K562 (cell line): Measurements from ENCODE around the gene DAPK3. TPM values are rescaled to one million over a fixed set of nuclear protein-coding genes. Genes with fewer than 3 reads are reported as not detected.

Experiments
- polyA plus RNA-seq, 8 experiments: library from polyadenylated mRNA; depleted of rRNA in 4 of 8; stranded (reverse) in 5 of 8; unstranded in 3 of 8; fragments of >200 nt; fragmentation: Nextera tagmentation in 2 of 8; fragmentation: Illumina TruSeq in 1 of 8; extraction: Ambion mirVana in 2 of 8; extraction: Trizol in 1 of 8; gene quantifications; 2 replicates each; pipeline versions ENCODE4 v1.2.1 to v1.2.3, GENCODE V29; 2011 to 2014; ENCODE audit warnings: inconsistent platforms in 1 of 8, missing spikeins in 1 of 8
- total RNA-seq, 7 experiments: library from RNA; depleted of rRNA in 6 of 7; stranded (reverse); fragments of >200 nt in 6 of 7; fragmentation: Illumina TruSeq in 2 of 7; extraction: Trizol in 2 of 7; gene quantifications; 2 replicates each; pipeline versions ENCODE4 v1.2.1 to v1.2.3, GENCODE V29; 2011 to 2021; ENCODE audit warnings: low replicate concordance in 1 of 7
- TF ChIP-seq, protein P1 (sequence below): fragments of 200-600 bp; sonication (generic); IDR thresholded peaks from one replicate; pipeline ENCODE4 v1.6.1; 2012; ENCODE audit warnings: mild to moderate bottlenecking, low read depth, low read length, inconsistent platforms

Gene DAPK3
- total and polyA plus RNA-seq, 9 of the 15 experiments (the other 6 are each of a cell fraction or from before 2014, with no cell fraction given), result 0.14 to 63.4 (median 25.0) TPM

DNA sequence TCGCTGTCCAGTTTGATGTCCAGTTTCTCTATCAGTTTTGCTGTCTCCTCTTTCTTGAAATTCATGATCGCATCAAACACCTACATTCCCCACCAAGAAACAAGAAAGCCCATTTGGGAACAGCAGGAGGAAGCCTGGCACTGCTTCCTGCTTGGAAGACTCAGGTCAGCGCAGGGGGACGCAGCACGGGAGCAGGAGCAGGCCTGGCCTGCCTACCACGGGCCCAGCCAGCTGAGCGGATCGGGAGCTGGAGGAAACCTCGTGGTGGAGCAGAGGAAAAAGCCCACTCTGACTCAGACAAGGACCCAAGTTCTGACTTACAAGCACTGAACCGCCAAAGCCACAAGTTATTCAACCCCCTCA, 10.5 kb upstream of the DAPK3 start (continued):
- TF ChIP-seq, protein P1, sequence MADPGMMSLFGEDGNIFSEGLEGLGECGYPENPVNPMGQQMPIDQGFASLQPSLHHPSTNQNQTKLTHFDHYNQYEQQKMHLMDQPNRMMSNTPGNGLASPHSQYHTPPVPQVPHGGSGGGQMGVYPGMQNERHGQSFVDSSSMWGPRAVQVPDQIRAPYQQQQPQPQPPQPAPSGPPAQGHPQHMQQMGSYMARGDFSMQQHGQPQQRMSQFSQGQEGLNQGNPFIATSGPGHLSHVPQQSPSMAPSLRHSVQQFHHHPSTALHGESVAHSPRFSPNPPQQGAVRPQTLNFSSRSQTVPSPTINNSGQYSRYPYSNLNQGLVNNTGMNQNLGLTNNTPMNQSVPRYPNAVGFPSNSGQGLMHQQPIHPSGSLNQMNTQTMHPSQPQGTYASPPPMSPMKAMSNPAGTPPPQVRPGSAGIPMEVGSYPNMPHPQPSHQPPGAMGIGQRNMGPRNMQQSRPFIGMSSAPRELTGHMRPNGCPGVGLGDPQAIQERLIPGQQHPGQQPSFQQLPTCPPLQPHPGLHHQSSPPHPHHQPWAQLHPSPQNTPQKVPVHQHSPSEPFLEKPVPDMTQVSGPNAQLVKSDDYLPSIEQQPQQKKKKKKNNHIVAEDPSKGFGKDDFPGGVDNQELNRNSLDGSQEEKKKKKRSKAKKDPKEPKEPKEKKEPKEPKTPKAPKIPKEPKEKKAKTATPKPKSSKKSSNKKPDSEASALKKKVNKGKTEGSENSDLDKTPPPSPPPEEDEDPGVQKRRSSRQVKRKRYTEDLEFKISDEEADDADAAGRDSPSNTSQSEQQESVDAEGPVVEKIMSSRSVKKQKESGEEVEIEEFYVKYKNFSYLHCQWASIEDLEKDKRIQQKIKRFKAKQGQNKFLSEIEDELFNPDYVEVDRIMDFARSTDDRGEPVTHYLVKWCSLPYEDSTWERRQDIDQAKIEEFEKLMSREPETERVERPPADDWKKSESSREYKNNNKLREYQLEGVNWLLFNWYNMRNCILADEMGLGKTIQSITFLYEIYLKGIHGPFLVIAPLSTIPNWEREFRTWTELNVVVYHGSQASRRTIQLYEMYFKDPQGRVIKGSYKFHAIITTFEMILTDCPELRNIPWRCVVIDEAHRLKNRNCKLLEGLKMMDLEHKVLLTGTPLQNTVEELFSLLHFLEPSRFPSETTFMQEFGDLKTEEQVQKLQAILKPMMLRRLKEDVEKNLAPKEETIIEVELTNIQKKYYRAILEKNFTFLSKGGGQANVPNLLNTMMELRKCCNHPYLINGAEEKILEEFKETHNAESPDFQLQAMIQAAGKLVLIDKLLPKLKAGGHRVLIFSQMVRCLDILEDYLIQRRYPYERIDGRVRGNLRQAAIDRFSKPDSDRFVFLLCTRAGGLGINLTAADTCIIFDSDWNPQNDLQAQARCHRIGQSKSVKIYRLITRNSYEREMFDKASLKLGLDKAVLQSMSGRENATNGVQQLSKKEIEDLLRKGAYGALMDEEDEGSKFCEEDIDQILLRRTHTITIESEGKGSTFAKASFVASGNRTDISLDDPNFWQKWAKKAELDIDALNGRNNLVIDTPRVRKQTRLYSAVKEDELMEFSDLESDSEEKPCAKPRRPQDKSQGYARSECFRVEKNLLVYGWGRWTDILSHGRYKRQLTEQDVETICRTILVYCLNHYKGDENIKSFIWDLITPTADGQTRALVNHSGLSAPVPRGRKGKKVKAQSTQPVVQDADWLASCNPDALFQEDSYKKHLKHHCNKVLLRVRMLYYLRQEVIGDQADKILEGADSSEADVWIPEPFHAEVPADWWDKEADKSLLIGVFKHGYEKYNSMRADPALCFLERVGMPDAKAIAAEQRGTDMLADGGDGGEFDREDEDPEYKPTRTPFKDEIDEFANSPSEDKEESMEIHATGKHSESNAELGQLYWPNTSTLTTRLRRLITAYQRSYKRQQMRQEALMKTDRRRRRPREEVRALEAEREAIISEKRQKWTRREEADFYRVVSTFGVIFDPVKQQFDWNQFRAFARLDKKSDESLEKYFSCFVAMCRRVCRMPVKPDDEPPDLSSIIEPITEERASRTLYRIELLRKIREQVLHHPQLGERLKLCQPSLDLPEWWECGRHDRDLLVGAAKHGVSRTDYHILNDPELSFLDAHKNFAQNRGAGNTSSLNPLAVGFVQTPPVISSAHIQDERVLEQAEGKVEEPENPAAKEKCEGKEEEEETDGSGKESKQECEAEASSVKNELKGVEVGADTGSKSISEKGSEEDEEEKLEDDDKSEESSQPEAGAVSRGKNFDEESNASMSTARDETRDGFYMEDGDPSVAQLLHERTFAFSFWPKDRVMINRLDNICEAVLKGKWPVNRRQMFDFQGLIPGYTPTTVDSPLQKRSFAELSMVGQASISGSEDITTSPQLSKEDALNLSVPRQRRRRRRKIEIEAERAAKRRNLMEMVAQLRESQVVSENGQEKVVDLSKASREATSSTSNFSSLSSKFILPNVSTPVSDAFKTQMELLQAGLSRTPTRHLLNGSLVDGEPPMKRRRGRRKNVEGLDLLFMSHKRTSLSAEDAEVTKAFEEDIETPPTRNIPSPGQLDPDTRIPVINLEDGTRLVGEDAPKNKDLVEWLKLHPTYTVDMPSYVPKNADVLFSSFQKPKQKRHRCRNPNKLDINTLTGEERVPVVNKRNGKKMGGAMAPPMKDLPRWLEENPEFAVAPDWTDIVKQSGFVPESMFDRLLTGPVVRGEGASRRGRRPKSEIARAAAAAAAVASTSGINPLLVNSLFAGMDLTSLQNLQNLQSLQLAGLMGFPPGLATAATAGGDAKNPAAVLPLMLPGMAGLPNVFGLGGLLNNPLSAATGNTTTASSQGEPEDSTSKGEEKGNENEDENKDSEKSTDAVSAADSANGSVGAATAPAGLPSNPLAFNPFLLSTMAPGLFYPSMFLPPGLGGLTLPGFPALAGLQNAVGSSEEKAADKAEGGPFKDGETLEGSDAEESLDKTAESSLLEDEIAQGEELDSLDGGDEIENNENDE, result no peak
